Stimulated activated CD4-positive, alpha-beta T cell treated with anti-CD3 and anti-CD28 coated beads, Interleukin-15, amount 100 ng/mL, for 1 hour (primary cell): ENCODE measurements around the gene RECQL5.

Source experiments
- DNase-seq, 2 donors: peaks; one replicate each; pipeline ENCODE4 v3.0.0-alpha.2; 2020; ENCODE audit warnings: low read depth in 1 of 2, low spot score in 1 of 2

The RECQL5 gene

GRCh38 chr17:75666959-75667790 lies at the start of gene RECQL5, which contains the start of gene SAP30BP:
TSS of gene RECQL5 (minus strand) at chr17:75667154. CDS start at chr17:75666557, 597 bp downstream.
TSS of gene SAP30BP (plus strand) at chr17:75667338. CDS start at chr17:75667373, 35 bp downstream.
- peak; percentile 94 to 96 for DNase-seq

- DNase-seq = no peak
These were observed 45.5 kb upstream of the RECQL5 start for GRCh38 chr17:75712446-75712845.

- no peak for DNase-seq
These were observed 40.2 kb upstream of the RECQL5 start for GRCh38 chr17:75707079-75707571.

GRCh38 chr17:75706042-75706728 lies 39.2 kb upstream of the RECQL5 start:
- no peak for DNase-seq

GRCh38 chr17:75704963-75705875 lies 38.3 kb upstream of the RECQL5 start:
- DNase-seq = no peak

GRCh38 chr17:75703591-75703990 lies 36.6 kb upstream of the RECQL5 start:
- DNase-seq = no peak

GRCh38 chr17:75703191-75703590 lies 36.2 kb upstream of the RECQL5 start:
- no peak for DNase-seq

- no peak for DNase-seq
These were observed 34.3 kb upstream of the RECQL5 start for GRCh38 chr17:75701288-75701687.

GRCh38 chr17:75698659-75699058 lies 31.7 kb upstream of the RECQL5 start:
- no peak for DNase-seq

GRCh38 chr17:75697651-75698291 lies 30.8 kb upstream of the RECQL5 start:
- no peak for DNase-seq

- no peak for DNase-seq
These were observed 28.9 kb upstream of the RECQL5 start for GRCh38 chr17:75695830-75696271.

GRCh38 chr17:75695141-75695829 lies 28.3 kb upstream of the RECQL5 start:
- DNase-seq = no peak

- DNase-seq = no peak
These were observed 27.6 kb upstream of the RECQL5 start for GRCh38 chr17:75694536-75694935.

- DNase-seq = no peak
These were observed 26.8 kb upstream of the RECQL5 start for GRCh38 chr17:75693500-75694481.

- no peak for DNase-seq
These were observed 26.0 kb upstream of the RECQL5 start for GRCh38 chr17:75692976-75693375.

GRCh38 chr17:75691801-75692626 lies 25.1 kb upstream of the RECQL5 start:
- no peak for DNase-seq

- no peak for DNase-seq
These were observed 24.4 kb upstream of the RECQL5 start for GRCh38 chr17:75691371-75691791.

- peak in 1 of 2 donors; percentile 7 for DNase-seq
These were observed 22.5 kb upstream of the RECQL5 start for GRCh38 chr17:75689441-75689873.
